ENCODE measurements around the gene TEX53.

- TF ChIP-seq CTCF (IDR thresholded peaks at IDR 0.05; ENCODE audit: borderline replicate concordance, extremely low read depth, low read length, poor library complexity, severe bottlenecking): peak; percentile 97
- TF ChIP-seq EZH2 (IDR thresholded peaks at IDR 0.05; ENCODE audit: borderline replicate concordance, low read depth, low read length, severe bottlenecking): no peak
These were observed 3.9 kb downstream of the TEX53 start for GRCh38 chr9:114653556-114654159.
